ENCODE measurements around the gene CHCHD3. TPM values are rescaled to one million over a fixed set of nuclear protein-coding genes. Genes with fewer than 3 reads are reported as not detected.
"Not testable (repeated sequence)": the region's sequence is repeated elsewhere in the genome, so short reads cannot be mapped to it uniquely, and the experiment has no call there.

Gene CHCHD3
- total RNA-seq, 1 donor: 99.7 TPM

GRCh38 chr7:132897093-132897687, 184.7 kb downstream of the CHCHD3 start:
- no peak for DNase-seq (ENCODE audit: low read depth)
- no peak overlapping the region for H3K4me3 ChIP-seq (ENCODE audit: low read depth, low read length)
- no peak for TF ChIP-seq CTCF (IDR thresholded peaks at IDR 0.05; ENCODE audit: insufficient read depth, low read length)

GRCh38 chr7:132895231-132895630, 186.7 kb downstream of the CHCHD3 start:
- H3K4me3 ChIP-seq (ENCODE audit: low read depth, low read length): no peak overlapping the region
- TF ChIP-seq CTCF (IDR thresholded peaks at IDR 0.05; ENCODE audit: insufficient read depth, low read length): no peak
- DNase-seq (ENCODE audit: low read depth): no peak

- DNase-seq (ENCODE audit: low read depth): no peak
- H3K4me3 ChIP-seq (ENCODE audit: low read depth, low read length): no peak overlapping the region
- no peak for TF ChIP-seq CTCF (IDR thresholded peaks at IDR 0.05; ENCODE audit: insufficient read depth, low read length)
These were observed 188.3 kb downstream of the CHCHD3 start for GRCh38 chr7:132893560-132893959.

GRCh38 chr7:132892744-132893143, 189.1 kb downstream of the CHCHD3 start:
- not testable (repeated sequence) for H3K4me3 ChIP-seq (ENCODE audit: low read depth, low read length); DNase-seq (ENCODE audit: low read depth)

GRCh38 chr7:132891554-132891953, 190.3 kb downstream of the CHCHD3 start:
- TF ChIP-seq CTCF (IDR thresholded peaks at IDR 0.05; ENCODE audit: insufficient read depth, low read length): no peak
- H3K4me3 ChIP-seq (ENCODE audit: low read depth, low read length): no peak overlapping the region
- DNase-seq (ENCODE audit: low read depth): no peak

- no peak overlapping the region for H3K4me3 ChIP-seq (ENCODE audit: low read depth, low read length)
- TF ChIP-seq CTCF (IDR thresholded peaks at IDR 0.05; ENCODE audit: insufficient read depth, low read length): no peak
- DNase-seq (ENCODE audit: low read depth): no peak
These were observed 199.0 kb downstream of the CHCHD3 start for GRCh38 chr7:132882714-132883428.

- TF ChIP-seq CTCF (IDR thresholded peaks at IDR 0.05; ENCODE audit: insufficient read depth, low read length): no peak
- DNase-seq (ENCODE audit: low read depth): no peak
- H3K4me3 ChIP-seq (ENCODE audit: low read depth, low read length): no peak overlapping the region
These were observed 200.6 kb downstream of the CHCHD3 start for GRCh38 chr7:132881317-132881716.
